Measurements from ENCODE around the gene FNIP1. TPM values are rescaled to one million over a fixed set of nuclear protein-coding genes. Genes with fewer than 3 reads are reported as not detected.
"Not testable (repeated sequence)": the region's sequence is repeated elsewhere in the genome, so short reads cannot be mapped to it uniquely, and the experiment has no call there.

FNIP1 gene
- total RNA-seq, 1 donor from 2014 or later: 29.5 TPM

DNA sequence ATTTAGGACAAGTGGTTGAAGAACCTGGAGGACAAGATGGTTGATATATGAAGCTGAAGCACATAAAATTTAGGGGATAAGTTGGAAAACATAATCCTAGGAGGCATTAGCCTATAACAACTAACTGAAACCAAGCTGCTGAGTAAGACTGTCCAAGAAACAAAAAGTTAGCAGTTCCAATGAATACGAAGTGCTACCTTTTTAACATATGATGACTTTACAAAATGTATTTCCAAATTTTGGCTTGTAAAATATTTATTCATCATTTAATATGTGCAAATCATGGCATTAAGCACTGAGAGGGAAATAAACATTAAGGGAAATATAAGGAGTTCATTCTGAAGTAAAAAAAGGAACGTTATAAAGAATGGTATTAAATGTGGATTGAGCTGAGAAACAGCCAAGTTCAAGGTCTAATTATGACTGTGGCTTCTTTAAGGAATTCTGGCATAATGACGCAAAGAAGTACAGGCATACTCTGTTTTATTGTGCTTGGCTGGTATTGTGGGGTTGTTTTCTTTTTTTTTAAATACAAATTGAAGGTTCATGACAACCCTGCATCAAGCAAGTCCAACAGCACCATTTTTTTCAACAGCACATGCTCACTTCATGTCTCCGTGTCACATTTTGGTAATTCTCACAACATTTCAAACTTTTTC is 169.5 kb downstream of the FNIP1 start:
- no peaks in the 10 kb centered on the region for H3K9me3 ChIP-seq
- H3K36me3 ChIP-seq: no peaks in the 10 kb centered on the region
- no peak for DNase-seq (ENCODE audit: extremely low spot score in 2 of 2)
- no peaks in the 10 kb centered on the region for H3K27me3 ChIP-seq
- peaks cover 23% of the 10 kb centered on the region for H3K4me1 ChIP-seq
- H3K27ac ChIP-seq: no peak overlapping the region
- TF ChIP-seq CTCF (IDR thresholded peaks at IDR 0.05) (no peak), POLR2AphosphoS5 (IDR thresholded peaks at IDR 0.05; ENCODE audit: insufficient read depth in 1 of 2, low read depth in 1 of 2) (no peak), POLR2A (IDR thresholded peaks at IDR 0.05) (no peak)
- no peak overlapping the region for H3K4me3 ChIP-seq
- intact Hi-C loops (cut with DNase I): no loop called here

GRCh38 chr5:131622633-131623032 is 174.2 kb downstream of the FNIP1 start:
- no peak for TF ChIP-seq POLR2AphosphoS5 (IDR thresholded peaks at IDR 0.05; ENCODE audit: insufficient read depth in 1 of 2, low read depth in 1 of 2)
- intact Hi-C loops (cut with DNase I): no loop called here

GRCh38 chr5:131621164-131621563 is 175.7 kb downstream of the FNIP1 start:
- H3K27me3 ChIP-seq; H3K27ac ChIP-seq; intact Hi-C loops (cut with DNase I); H3K4me3 ChIP-seq; H3K36me3 ChIP-seq; H3K9me3 ChIP-seq; H3K4me1 ChIP-seq; DNase-seq (ENCODE audit: extremely low spot score in 2 of 2): not testable (repeated sequence)

More at GRCh38 chr5:131622633-131623032, 174.2 kb downstream of the FNIP1 start:
- H3K4me1 ChIP-seq: peaks cover 17% of the 10 kb centered on the region
- DNase-seq (ENCODE audit: extremely low spot score in 2 of 2): no peak
- no peak overlapping the region for H3K27ac ChIP-seq
- no peaks in the 10 kb centered on the region for H3K9me3 ChIP-seq
- H3K36me3 ChIP-seq: no peaks in the 10 kb centered on the region
- no peaks in the 10 kb centered on the region for H3K27me3 ChIP-seq
- no peak overlapping the region for H3K4me3 ChIP-seq

DNA sequence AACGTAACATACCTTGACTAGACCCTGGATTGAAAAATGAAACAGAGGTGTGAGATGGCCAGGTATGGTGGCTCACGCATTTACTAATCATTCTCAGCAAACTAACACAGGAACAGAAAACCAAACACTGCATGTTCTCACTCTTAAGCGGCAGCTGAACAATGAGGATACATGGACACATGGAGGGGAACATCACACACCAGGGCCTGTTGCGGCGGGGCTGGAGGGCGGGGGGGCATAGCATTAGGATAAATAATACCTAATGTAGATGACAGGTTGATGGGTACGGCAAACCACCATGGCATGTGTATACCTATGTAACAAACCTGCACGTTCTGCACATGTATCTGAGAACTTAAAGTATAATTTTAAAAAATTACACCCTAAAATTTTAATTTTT is 177.7 kb downstream of the FNIP1 start:
- H3K36me3 ChIP-seq: no peaks in the 10 kb centered on the region
- H3K27ac ChIP-seq: no peak overlapping the region
- H3K27me3 ChIP-seq: no peaks in the 10 kb centered on the region
- DNase-seq (ENCODE audit: extremely low spot score in 2 of 2): no peak
- H3K4me1 ChIP-seq: peaks cover 7% of the 10 kb centered on the region
- no peak overlapping the region for H3K4me3 ChIP-seq
- intact Hi-C loops (cut with DNase I): no loop called here
- no peak for TF ChIP-seq POLR2AphosphoS5 (IDR thresholded peaks at IDR 0.05; ENCODE audit: insufficient read depth in 1 of 2, low read depth in 1 of 2)
- no peak for TF ChIP-seq CTCF (IDR thresholded peaks at IDR 0.05)
- TF ChIP-seq POLR2A (IDR thresholded peaks at IDR 0.05): no peak
- H3K9me3 ChIP-seq: no peaks in the 10 kb centered on the region

DNA sequence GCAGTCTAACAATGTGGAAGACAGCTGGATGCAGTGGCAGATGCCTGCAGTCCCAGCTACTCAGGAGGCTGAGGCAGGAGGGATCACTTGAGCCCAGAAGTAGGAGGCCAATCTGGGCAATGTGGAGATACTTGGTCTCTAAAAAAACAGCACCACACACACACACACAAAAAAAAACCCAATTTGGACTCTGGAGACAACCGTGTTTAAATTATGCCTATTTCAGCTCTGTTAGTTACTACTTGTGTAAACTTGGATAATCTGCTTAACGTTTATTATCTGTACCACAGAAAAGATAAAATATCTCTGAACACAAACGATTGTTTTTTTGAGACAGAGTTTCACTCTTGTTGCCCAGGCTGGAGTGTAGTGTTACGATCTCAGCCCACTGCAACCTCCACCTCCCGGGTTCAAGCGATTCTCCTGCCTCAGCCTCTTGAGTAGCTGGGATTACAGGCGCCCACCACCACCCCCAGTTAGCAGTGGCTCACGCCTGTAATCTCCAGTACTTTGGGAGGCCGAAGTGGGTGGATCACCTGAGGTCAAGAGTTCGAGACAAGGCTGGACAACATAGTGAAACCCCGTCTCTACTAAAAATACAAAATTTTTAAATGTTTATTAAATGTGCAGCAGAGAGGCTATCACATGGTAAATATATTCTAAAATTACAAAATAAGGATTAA is 179.5 kb downstream of the FNIP1 start:
- intact Hi-C loops (cut with DNase I): no loop called here
- Histone ChIP-seq H3K27ac (no peak overlapping the region), H3K27me3 (no peaks in the 10 kb centered on the region), H3K4me3 (no peak overlapping the region), H3K36me3 (no peaks in the 10 kb centered on the region), H3K4me1 (peaks cover 7% of the 10 kb centered on the region), H3K9me3 (no peaks in the 10 kb centered on the region)
- no peak for TF ChIP-seq POLR2A (IDR thresholded peaks at IDR 0.05)
- no peak for TF ChIP-seq POLR2AphosphoS5 (IDR thresholded peaks at IDR 0.05; ENCODE audit: insufficient read depth in 1 of 2, low read depth in 1 of 2)
- TF ChIP-seq CTCF (IDR thresholded peaks at IDR 0.05): no peak
- DNase-seq (ENCODE audit: extremely low spot score in 2 of 2): no peak

GRCh38 chr5:131615957-131616356 is 180.9 kb downstream of the FNIP1 start:
- TF ChIP-seq POLR2AphosphoS5 (IDR thresholded peaks at IDR 0.05; ENCODE audit: insufficient read depth in 1 of 2, low read depth in 1 of 2): no peak
- TF ChIP-seq CTCF (IDR thresholded peaks at IDR 0.05): no peak
- TF ChIP-seq POLR2A (IDR thresholded peaks at IDR 0.05): no peak
- H3K4me1 ChIP-seq: peaks cover 7% of the 10 kb centered on the region
- H3K27ac ChIP-seq: no peak overlapping the region
- no peak overlapping the region for H3K4me3 ChIP-seq
- no peaks in the 10 kb centered on the region for H3K27me3 ChIP-seq
- H3K36me3 ChIP-seq: no peaks in the 10 kb centered on the region
- no peaks in the 10 kb centered on the region for H3K9me3 ChIP-seq
- intact Hi-C loops (cut with DNase I): no loop called here
- DNase-seq (ENCODE audit: extremely low spot score in 2 of 2): no peak

All from vagina (tissue), 2 donors.